Epithelial cell of proximal tubule (primary cell): ENCODE data around the gene DNAJA4. TPM values are rescaled to one million over a fixed set of nuclear protein-coding genes. Genes with fewer than 3 reads are reported as not detected.

Experiments
- DNase-seq: peaks from one replicate; pipeline ENCODE4 v3.0.0-alpha.2; 2011; ENCODE audit warnings: low read depth
- H3K4me3 ChIP-seq: 2 replicates; pipeline ENCODE4 v1.5.1; 2011; ENCODE audit warnings: low read depth, mild to moderate bottlenecking, low read length
- total RNA-seq: library from RNA; depleted of rRNA; stranded (reverse); fragments of >200 nt; gene quantifications from 2 replicates; pipeline ENCODE4 v1.2.3, GENCODE V29; 2015
- TF ChIP-seq, protein P1 (sequence below): conservative IDR thresholded peaks from 2 replicates; pipeline ENCODE4 v1.5.1; 2012; ENCODE audit warnings: low read depth, mild to moderate bottlenecking, low read length

DNAJA4 gene
- total RNA-seq, 1 donor from 2014 or later, result 10.2 TPM

- no peak overlapping the region for H3K4me3 ChIP-seq
- TF ChIP-seq, protein P1, sequence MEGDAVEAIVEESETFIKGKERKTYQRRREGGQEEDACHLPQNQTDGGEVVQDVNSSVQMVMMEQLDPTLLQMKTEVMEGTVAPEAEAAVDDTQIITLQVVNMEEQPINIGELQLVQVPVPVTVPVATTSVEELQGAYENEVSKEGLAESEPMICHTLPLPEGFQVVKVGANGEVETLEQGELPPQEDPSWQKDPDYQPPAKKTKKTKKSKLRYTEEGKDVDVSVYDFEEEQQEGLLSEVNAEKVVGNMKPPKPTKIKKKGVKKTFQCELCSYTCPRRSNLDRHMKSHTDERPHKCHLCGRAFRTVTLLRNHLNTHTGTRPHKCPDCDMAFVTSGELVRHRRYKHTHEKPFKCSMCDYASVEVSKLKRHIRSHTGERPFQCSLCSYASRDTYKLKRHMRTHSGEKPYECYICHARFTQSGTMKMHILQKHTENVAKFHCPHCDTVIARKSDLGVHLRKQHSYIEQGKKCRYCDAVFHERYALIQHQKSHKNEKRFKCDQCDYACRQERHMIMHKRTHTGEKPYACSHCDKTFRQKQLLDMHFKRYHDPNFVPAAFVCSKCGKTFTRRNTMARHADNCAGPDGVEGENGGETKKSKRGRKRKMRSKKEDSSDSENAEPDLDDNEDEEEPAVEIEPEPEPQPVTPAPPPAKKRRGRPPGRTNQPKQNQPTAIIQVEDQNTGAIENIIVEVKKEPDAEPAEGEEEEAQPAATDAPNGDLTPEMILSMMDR, result no peak
- no peak for DNase-seq
Measured at GRCh38 chr15:78321041-78321570, 56.7 kb downstream of the DNAJA4 start.

GRCh38 chr15:78321786-78322185, 57.4 kb downstream of the DNAJA4 start:
- TF ChIP-seq, protein P1, result no peak
- DNase-seq, result no peak

DNA sequence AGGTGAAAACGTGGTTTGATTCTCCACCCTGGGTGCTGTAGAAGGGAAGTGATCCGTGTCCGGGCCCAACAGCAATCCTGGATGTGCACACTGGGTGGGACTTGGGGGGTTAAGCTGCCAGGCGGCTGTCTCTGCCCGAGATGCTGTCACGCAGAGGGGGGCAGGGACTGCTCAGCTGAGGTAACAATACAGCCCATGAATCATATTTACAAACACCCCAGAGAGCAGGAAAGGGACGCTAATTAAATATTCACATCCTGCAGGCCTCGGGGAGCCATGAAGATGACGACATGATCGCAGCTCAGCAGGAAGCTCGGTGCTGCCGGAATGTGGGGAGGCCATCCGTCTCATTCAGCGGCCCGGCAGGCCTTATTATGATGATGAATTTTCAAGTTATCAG, 57.9 kb downstream of the DNAJA4 start:
- DNase-seq, result no peak
- H3K4me3 ChIP-seq, result no peak overlapping the region
- TF ChIP-seq, protein P1, result no peak

More at GRCh38 chr15:78321786-78322185, 57.4 kb downstream of the DNAJA4 start:
- H3K4me3 ChIP-seq, result no peak overlapping the region

DNA sequence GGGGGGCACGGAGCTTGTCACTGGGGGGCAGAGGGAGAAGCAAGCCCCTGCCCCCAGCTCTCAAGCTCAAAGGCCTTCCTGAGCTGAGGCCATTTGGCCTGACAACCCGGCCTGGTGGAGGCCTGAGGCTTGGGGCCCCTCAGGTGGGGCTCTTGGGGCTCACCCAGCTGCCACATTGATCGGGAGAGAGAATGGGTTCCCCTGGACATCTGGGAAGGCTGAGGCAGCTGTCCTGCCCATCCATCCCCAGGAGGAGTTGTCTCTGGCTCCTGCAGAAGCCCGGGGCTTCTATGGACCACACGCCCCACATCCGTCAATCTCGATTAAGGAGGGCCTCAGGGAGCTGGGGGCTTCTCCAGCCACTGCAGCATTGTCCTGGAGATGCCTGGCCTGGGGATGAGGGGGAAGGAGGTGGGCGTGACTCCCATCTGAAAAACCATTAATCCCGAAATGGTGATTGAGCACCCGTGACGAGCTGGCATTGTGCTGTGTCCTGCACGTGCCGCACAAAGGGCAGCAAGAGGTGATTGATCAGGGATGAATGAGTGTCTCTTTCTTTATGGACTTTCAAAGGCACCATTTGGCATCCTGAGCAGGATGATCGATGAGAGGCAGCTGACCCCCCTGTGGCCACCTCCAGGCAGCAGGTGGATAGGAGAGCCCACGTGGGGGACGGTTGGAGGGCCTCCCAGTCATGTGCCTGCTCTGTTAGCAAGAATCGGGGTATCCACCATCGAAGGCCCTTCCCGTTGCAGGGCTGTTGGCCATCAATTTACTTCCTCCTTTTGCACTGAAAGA, 58.6 kb downstream of the DNAJA4 start:
- no peak overlapping the region for H3K4me3 ChIP-seq
- TF ChIP-seq, protein P1, result no peak
- DNase-seq, result no peak

DNA sequence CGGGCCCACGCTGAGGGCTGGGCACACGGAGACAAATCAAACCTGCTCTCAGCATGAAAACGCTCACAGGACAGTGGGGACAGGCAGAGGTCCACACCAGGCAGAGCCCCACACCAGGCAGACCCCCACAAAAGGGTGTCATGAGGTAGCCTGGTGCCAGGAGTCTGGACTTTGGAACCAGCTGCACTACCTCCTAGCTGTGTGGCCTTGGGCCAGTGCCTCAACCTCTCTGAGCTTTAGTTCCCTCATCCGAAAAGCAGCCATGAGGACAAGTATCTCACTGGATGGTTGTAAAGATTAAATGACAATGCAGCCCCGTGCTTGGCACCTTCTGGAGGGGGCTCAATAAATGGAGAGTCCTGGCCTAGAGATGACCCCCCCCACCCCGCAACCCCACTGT, 59.3 kb downstream of the DNAJA4 start:
- TF ChIP-seq, protein P1, result no peak
- DNase-seq, result no peak
- no peak overlapping the region for H3K4me3 ChIP-seq

DNA sequence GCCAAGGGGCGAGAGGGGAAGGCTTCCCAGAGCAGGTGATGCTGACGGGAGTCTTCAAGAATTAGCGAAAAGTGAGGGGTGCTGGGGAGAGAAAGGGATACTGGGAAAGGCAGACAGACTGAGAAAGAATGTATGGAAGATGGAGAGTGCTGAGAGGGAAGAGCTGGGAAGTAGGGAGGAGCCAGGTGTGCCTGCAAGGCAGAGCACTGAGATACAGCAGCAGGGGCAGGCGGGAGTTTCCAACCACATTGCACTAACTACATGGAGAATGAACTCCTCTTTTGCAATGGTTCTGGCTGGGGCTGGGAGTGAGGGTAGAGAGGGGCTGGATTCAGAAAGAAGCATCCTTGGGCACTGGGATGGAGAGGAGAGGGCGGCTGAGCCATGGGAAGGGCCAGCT, 59.8 kb downstream of the DNAJA4 start:
- no peak for DNase-seq
- no peak overlapping the region for H3K4me3 ChIP-seq
- TF ChIP-seq, protein P1, result no peak
